ENCODE data around the gene MCTP2.

DNA sequence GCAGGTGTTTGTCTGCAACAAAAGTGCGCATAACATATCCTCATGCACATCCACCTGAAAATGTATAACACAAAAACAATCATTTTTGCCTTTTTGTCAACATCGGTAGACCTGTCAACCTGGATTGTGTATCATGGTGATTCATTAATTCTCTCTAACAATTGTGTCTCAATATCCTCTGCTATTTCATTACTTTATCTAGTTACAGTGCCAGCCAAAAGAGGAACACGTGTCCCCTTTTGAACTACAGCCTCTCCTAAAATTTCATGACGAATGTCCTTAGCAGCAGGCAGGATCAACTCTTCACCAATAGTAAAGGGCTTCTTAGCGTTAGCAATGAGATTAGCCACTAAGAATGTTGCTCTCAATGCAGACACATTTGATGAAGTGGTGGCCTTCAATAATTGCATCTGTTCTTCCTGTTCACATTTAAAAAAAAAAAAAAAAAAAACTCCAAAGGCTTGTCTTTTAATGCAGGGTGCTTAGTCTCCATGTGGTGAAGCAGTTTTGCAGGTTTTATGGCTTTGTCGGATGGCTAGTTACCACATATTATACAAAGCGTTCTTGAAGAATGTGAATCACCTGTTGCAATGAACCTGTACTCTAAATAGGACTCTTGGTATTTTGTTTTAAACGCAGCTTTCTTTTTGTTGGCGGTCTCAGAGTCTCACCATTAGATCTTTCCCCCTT is 45.7 kb upstream of the MCTP2 start:
- TF ChIP-seq YY1 (IDR thresholded peaks at IDR 0.05; ENCODE audit: low read depth) (no peak), MAX (IDR thresholded peaks at IDR 0.05) (no peak), CEBPB (IDR thresholded peaks at IDR 0.05) (no peak), CREB1 (IDR thresholded peaks at IDR 0.05; ENCODE audit: low read depth) (no peak), TCF12 (IDR thresholded peaks at IDR 0.05; ENCODE audit: low read depth) (no peak)
- TF ChIP-seq, protein P1, sequence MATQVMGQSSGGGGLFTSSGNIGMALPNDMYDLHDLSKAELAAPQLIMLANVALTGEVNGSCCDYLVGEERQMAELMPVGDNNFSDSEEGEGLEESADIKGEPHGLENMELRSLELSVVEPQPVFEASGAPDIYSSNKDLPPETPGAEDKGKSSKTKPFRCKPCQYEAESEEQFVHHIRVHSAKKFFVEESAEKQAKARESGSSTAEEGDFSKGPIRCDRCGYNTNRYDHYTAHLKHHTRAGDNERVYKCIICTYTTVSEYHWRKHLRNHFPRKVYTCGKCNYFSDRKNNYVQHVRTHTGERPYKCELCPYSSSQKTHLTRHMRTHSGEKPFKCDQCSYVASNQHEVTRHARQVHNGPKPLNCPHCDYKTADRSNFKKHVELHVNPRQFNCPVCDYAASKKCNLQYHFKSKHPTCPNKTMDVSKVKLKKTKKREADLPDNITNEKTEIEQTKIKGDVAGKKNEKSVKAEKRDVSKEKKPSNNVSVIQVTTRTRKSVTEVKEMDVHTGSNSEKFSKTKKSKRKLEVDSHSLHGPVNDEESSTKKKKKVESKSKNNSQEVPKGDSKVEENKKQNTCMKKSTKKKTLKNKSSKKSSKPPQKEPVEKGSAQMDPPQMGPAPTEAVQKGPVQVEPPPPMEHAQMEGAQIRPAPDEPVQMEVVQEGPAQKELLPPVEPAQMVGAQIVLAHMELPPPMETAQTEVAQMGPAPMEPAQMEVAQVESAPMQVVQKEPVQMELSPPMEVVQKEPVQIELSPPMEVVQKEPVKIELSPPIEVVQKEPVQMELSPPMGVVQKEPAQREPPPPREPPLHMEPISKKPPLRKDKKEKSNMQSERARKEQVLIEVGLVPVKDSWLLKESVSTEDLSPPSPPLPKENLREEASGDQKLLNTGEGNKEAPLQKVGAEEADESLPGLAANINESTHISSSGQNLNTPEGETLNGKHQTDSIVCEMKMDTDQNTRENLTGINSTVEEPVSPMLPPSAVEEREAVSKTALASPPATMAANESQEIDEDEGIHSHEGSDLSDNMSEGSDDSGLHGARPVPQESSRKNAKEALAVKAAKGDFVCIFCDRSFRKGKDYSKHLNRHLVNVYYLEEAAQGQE (IDR thresholded peaks at IDR 0.05; ENCODE audit: low read depth) = no peak
